Activated T-cell treated with anti-CD3 and anti-CD28 coated beads, Interleukin-2, amount 50 U/mL, for 24 hours (primary cell): ENCODE measurements around the gene LSM4.

Source experiments
- DNase-seq: peaks from one replicate; pipeline ENCODE4 v3.0.0-alpha.2; 2020
- H3K27ac Mint-ChIP-seq: 2 replicates; pipeline ENCODE4 v1.8.0; 2020; ENCODE audit warnings: mild to moderate bottlenecking, mixed read lengths
- H3K27me3 Mint-ChIP-seq: 2 replicates; pipeline ENCODE4 v1.8.0; 2020; ENCODE audit warnings: mixed read lengths
- H3K36me3 Mint-ChIP-seq: 2 replicates; pipeline ENCODE4 v1.8.0; 2020; ENCODE audit warnings: low read depth, mixed read lengths
- H3K4me1 Mint-ChIP-seq: 2 replicates; pipeline ENCODE4 v1.8.0; 2020; ENCODE audit warnings: low read depth, mixed read lengths
- H3K4me3 Mint-ChIP-seq: 2 replicates; pipeline ENCODE4 v1.8.0; 2020; ENCODE audit warnings: mild to moderate bottlenecking, moderate library complexity, mixed read lengths
- H3K9me3 Mint-ChIP-seq: 2 replicates; pipeline ENCODE4 v1.8.0; 2020; ENCODE audit warnings: mixed read lengths

The LSM4 gene

DNA sequence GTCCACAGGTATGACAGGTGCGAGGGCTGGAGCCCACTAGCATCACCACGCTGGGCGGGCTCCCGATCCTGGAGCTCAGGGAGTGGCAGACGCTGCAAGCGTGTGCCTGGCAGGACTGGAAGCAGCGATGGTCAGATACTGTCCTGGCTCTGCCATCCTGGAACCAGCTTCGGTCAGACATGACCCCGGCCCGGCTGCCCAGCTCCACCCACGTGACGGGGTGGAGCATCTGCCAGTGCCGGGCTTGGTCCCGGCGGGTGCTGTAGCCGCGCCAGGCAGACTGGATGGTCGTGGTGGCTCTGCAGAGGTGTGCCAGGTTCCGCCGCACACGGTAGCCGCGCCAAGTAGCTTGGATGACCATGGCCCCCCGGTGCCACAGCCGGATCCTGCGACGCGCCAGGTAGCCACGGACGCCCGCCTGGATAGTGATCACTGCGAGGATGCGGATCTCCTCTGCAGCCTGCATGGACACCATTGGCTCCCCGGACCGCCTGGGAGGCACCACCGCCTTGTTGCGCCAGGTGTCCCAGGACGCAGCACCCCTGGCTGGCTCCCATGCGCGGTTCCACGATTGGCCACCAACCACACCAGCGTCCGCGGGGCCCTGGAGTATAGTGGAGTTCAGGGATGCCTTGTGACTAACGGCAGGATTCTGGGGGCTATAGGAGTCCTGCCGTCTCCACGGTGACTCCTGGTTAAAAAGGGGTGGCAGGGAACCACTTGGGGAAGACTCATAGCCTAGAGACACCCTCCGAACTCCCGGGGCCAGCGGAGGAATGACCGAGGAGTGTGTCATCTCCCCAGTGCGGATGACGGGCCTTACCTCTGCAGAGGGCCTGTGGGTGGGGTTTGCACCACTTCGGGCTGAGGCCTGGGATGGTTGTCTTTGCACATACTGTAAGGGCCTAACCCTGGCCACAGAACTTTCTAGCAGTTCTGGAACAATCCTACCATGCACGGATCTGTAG is 65.1 kb downstream of the LSM4 start:
- DNase-seq: no peak
- no peaks in the 10 kb centered on the region for H3K9me3 Mint-ChIP-seq
- H3K27ac Mint-ChIP-seq: no peak overlapping the region
- no peaks in the 10 kb centered on the region for H3K36me3 Mint-ChIP-seq
- H3K27me3 Mint-ChIP-seq: peaks cover 22% of the 10 kb centered on the region
- no peaks in the 10 kb centered on the region for H3K4me1 Mint-ChIP-seq
- no peak overlapping the region for H3K4me3 Mint-ChIP-seq
